HEK293 (cell line): Measurements from ENCODE around the gene MAP2K6.

ENCODE experiments used
- CTCF ChIA-PET: fragments of 350-600 bp; formaldehyde crosslinking; extraction: SDS; loops from one replicate; lab custom pipeline; 2021; ENCODE audit warnings: antibody characterized with exemption; lab: Yijun Ruan, JAX
- POLR2A ChIA-PET: fragments of 300-600 bp; formaldehyde crosslinking; extraction: SDS; loops from one replicate; lab custom pipeline; 2020; ENCODE audit warnings: antibody characterized with exemption, inconsistent platforms; lab: Yijun Ruan, JAX
- H3K27ac ChIP-seq: fragments of 200-500 bp; sonication (Bioruptor generic); 2 replicates; pipeline ENCODE4 v1.5.1; 2014; ENCODE audit warnings: low read depth, low read length, control low read depth, inconsistent platforms; ENCODE audit errors: extremely low read depth
- H3K36me3 ChIP-seq, 2 experiments: fragments of 200-500 bp in 1 of 2; sonication (Bioruptor generic) in 1 of 2; 1 replicate in 1 of 2; 2 replicates in 1 of 2; pipeline ENCODE4 v1.5.1; 2014 to 2017; ENCODE audit warnings: inconsistent platforms in 2 of 2, low read length in 2 of 2; ENCODE audit not compliant: control insufficient read depth in 2 of 2, insufficient read depth in 1 of 2
- H3K4me1 ChIP-seq: fragments of 200-500 bp; sonication (Bioruptor generic); 2 replicates; pipeline ENCODE4 v1.5.1; 2014; ENCODE audit warnings: mild to moderate bottlenecking, low read length, inconsistent platforms; ENCODE audit not compliant: control insufficient read depth, insufficient read depth
- H3K4me3 ChIP-seq: 2 replicates; pipeline ENCODE4 v1.5.1; 2011; ENCODE audit warnings: low read depth, mild to moderate bottlenecking, control low read depth, low read length, moderate library complexity
- H3K9me3 ChIP-seq: fragments of 200-500 bp; sonication (Bioruptor generic); 2 replicates; pipeline ENCODE4 v1.5.1; 2014; ENCODE audit warnings: low read depth, low read length, inconsistent platforms; ENCODE audit not compliant: control insufficient read depth, insufficient read depth
- BCL11B ChIP-seq: fragments of 450-650 bp; formaldehyde crosslinking; IDR thresholded peaks from 2 replicates; pipeline ENCODE4 v1.5.1; 2016; ENCODE audit warnings: low read depth, missing biosample characterization, missing genetic modification characterization
- EGR2 ChIP-seq: fragments of 450-650 bp; formaldehyde crosslinking; IDR thresholded peaks from 2 replicates; pipeline ENCODE4 v1.5.1; 2016; ENCODE audit warnings: low read depth, missing biosample characterization, missing genetic modification characterization
- KLF7 ChIP-seq: fragments of 450-650 bp; formaldehyde crosslinking; IDR thresholded peaks from 2 replicates; pipeline ENCODE4 v1.5.1; 2016; ENCODE audit warnings: missing biosample characterization, missing genetic modification characterization, borderline replicate concordance
- OSR2 ChIP-seq: fragments of 450-650 bp; formaldehyde crosslinking; IDR thresholded peaks from 2 replicates; pipeline ENCODE4 v1.5.1; 2016; ENCODE audit warnings: missing biosample characterization, missing genetic modification characterization
- ZBTB1 ChIP-seq: fragments of 450-650 bp; formaldehyde crosslinking; IDR thresholded peaks from 2 replicates; pipeline ENCODE4 v1.5.1; 2016; ENCODE audit warnings: missing biosample characterization, missing genetic modification characterization
- ZBTB11 ChIP-seq: fragments of 450-650 bp; formaldehyde crosslinking; conservative IDR thresholded peaks from 2 replicates; pipeline ENCODE4 v1.5.1; 2016; ENCODE audit warnings: low read depth, missing biosample characterization, missing genetic modification characterization
- ZBTB17 ChIP-seq: fragments of 450-650 bp; formaldehyde crosslinking; IDR thresholded peaks from 2 replicates; pipeline ENCODE4 v1.5.1; 2016; ENCODE audit warnings: missing biosample characterization, missing genetic modification characterization
- ZNF132 ChIP-seq: fragments of 450-650 bp; formaldehyde crosslinking; IDR thresholded peaks from 2 replicates; pipeline ENCODE4 v1.5.1; 2017; ENCODE audit warnings: missing biosample characterization, missing genetic modification characterization, borderline replicate concordance
- ZNF214 ChIP-seq: fragments of 450-650 bp; formaldehyde crosslinking; IDR thresholded peaks from 2 replicates; pipeline ENCODE4 v1.5.1; 2017; ENCODE audit warnings: missing biosample characterization, mild to moderate bottlenecking, missing genetic modification characterization, borderline replicate concordance
- ZNF571 ChIP-seq: fragments of 450-650 bp; formaldehyde crosslinking; IDR thresholded peaks from 2 replicates; pipeline ENCODE4 v1.5.0; 2017; ENCODE audit warnings: missing biosample characterization, missing genetic modification characterization
- ZNF654 ChIP-seq: fragments of 450-650 bp; formaldehyde crosslinking; IDR thresholded peaks from 2 replicates; pipeline ENCODE4 v1.5.1; 2016; ENCODE audit warnings: low read depth, missing biosample characterization, missing genetic modification characterization
- ZNF747 ChIP-seq: fragments of 450-650 bp; formaldehyde crosslinking; IDR thresholded peaks from 2 replicates; pipeline ENCODE4 v1.5.1; 2016; ENCODE audit warnings: missing biosample characterization, missing genetic modification characterization
- ZNF830 ChIP-seq: fragments of 450-650 bp; IDR thresholded peaks from 2 replicates; pipeline ENCODE4 v1.5.0; 2018; ENCODE audit warnings: missing biosample characterization, missing genetic modification characterization, low read depth, mild to moderate bottlenecking, moderate library complexity
- TF ChIP-seq, protein P1 (sequence below): fragments of 450-650 bp; formaldehyde crosslinking; IDR thresholded peaks from 2 replicates; pipeline ENCODE4 v1.5.1; 2016; ENCODE audit warnings: missing biosample characterization, missing genetic modification characterization, borderline replicate concordance
- TF ChIP-seq, protein P2 (sequence below): sonication (generic); formaldehyde crosslinking; IDR thresholded peaks from 2 replicates; pipeline ENCODE4 v1.8.1; 2022; ENCODE audit warnings: mild to moderate bottlenecking, moderate library complexity, missing genetic modification reagents
- TF ChIP-seq, protein P3 (sequence below): fragments of 450-650 bp; formaldehyde crosslinking; IDR thresholded peaks from 2 replicates; pipeline ENCODE4 v1.5.1; 2016; ENCODE audit warnings: missing biosample characterization, missing genetic modification characterization
- TF ChIP-seq, protein P4 (sequence below): fragments of 450-650 bp; formaldehyde crosslinking; IDR thresholded peaks from 2 replicates; pipeline ENCODE4 v1.5.1; 2016; ENCODE audit warnings: missing biosample characterization, missing genetic modification characterization
- TF ChIP-seq, protein P5 (sequence below): fragments of 450-650 bp; formaldehyde crosslinking; IDR thresholded peaks from 2 replicates; pipeline ENCODE4 v1.5.1; 2016; ENCODE audit warnings: missing biosample characterization, missing genetic modification characterization

MAP2K6 gene

GRCh38 chr17:69506489-69506888 lies 92.0 kb downstream of the MAP2K6 start (continued):
- TF ChIP-seq, protein P1, sequence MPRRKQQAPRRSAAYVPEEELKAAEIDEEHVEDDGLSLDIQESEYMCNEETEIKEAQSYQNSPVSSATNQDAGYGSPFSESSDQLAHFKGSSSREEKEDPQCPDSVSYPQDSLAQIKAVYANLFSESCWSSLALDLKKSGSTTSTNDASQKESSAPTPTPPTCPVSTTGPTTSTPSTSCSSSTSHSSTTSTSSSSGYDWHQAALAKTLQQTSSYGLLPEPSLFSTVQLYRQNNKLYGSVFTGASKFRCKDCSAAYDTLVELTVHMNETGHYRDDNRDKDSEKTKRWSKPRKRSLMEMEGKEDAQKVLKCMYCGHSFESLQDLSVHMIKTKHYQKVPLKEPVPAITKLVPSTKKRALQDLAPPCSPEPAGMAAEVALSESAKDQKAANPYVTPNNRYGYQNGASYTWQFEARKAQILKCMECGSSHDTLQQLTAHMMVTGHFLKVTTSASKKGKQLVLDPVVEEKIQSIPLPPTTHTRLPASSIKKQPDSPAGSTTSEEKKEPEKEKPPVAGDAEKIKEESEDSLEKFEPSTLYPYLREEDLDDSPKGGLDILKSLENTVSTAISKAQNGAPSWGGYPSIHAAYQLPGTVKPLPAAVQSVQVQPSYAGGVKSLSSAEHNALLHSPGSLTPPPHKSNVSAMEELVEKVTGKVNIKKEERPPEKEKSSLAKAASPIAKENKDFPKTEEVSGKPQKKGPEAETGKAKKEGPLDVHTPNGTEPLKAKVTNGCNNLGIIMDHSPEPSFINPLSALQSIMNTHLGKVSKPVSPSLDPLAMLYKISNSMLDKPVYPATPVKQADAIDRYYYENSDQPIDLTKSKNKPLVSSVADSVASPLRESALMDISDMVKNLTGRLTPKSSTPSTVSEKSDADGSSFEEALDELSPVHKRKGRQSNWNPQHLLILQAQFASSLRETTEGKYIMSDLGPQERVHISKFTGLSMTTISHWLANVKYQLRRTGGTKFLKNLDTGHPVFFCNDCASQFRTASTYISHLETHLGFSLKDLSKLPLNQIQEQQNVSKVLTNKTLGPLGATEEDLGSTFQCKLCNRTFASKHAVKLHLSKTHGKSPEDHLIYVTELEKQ (tag by site-specific recombination): no peak
- TF ChIP-seq, protein P2, sequence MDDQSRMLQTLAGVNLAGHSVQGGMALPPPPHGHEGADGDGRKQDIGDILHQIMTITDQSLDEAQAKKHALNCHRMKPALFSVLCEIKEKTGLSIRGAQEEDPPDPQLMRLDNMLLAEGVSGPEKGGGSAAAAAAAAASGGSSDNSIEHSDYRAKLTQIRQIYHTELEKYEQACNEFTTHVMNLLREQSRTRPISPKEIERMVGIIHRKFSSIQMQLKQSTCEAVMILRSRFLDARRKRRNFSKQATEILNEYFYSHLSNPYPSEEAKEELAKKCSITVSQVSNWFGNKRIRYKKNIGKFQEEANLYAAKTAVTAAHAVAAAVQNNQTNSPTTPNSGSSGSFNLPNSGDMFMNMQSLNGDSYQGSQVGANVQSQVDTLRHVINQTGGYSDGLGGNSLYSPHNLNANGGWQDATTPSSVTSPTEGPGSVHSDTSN (CRISPR knock-in tag): no peak

DNA sequence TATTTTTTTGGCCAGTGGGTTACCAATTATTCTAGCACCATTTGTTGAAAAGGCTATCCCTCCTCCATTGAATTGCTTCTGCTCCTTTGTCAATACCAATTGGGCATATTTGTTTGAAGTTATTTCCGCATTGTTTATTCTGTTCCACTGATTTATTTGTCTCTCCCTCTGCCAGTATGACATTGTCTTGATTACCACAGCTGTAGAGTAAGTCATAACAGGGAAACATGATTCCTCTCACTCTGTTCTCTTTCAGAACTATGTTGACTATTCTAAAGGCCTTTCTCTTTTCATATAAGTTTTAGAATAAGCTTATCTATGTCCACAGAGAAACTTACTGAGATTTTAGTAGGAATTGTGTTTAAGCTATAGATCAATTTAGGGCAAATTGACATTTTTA lies 94.3 kb downstream of the MAP2K6 start:
- no peak overlapping the region for H3K4me3 ChIP-seq
- H3K9me3 ChIP-seq: no peaks in the 10 kb centered on the region
- no peak overlapping the region for H3K27ac ChIP-seq
- ChIA-PET POLR2A (no interaction called here), CTCF (interaction anchor here (0.6 to 0.8 kb wide), 3 partner anchors 16 to 1065 kb away, joined by 3 to 4 read pairs (median 3); no protein-coding TSS in a partner anchor)
- no peaks in the 10 kb centered on the region for H3K4me1 ChIP-seq
- H3K36me3 ChIP-seq: no peaks in the 10 kb centered on the region
- no peak for TF ChIP-seq ZNF571
- no peak for TF ChIP-seq ZBTB1 (tag by site-specific recombination)
- TF ChIP-seq BCL11B (tag by site-specific recombination): no peak
- no peak for TF ChIP-seq ZNF747 (tag by site-specific recombination)
- no peak for TF ChIP-seq ZNF214 (tag by site-specific recombination)
- no peak for TF ChIP-seq ZNF132 (tag by site-specific recombination)
- TF ChIP-seq ZNF654: no peak
- TF ChIP-seq KLF7 (tag by site-specific recombination): no peak
- TF ChIP-seq OSR2: no peak
- TF ChIP-seq EGR2 (tag by site-specific recombination): no peak
- TF ChIP-seq ZBTB17 (tag by site-specific recombination): no peak
- TF ChIP-seq, protein P3, sequence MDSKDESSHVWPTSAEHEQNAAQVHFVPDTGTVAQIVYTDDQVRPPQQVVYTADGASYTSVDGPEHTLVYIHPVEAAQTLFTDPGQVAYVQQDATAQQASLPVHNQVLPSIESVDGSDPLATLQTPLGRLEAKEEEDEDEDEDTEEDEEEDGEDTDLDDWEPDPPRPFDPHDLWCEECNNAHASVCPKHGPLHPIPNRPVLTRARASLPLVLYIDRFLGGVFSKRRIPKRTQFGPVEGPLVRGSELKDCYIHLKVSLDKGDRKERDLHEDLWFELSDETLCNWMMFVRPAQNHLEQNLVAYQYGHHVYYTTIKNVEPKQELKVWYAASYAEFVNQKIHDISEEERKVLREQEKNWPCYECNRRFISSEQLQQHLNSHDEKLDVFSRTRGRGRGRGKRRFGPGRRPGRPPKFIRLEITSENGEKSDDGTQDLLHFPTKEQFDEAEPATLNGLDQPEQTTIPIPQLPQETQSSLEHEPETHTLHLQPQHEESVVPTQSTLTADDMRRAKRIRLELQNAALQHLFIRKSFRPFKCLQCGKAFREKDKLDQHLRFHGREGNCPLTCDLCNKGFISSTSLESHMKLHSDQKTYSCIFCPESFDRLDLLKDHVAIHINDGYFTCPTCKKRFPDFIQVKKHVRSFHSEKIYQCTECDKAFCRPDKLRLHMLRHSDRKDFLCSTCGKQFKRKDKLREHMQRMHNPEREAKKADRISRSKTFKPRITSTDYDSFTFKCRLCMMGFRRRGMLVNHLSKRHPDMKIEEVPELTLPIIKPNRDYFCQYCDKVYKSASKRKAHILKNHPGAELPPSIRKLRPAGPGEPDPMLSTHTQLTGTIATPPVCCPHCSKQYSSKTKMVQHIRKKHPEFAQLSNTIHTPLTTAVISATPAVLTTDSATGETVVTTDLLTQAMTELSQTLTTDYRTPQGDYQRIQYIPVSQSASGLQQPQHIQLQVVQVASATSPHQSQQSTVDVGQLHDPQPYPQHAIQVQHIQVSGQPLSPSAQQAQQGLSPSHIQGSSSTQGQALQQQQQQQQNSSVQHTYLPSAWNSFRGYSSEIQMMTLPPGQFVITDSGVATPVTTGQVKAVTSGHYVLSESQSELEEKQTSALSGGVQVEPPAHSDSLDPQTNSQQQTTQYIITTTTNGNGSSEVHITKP (tag by site-specific recombination): no peak
- no peak for TF ChIP-seq ZNF830 (tag by site-specific recombination)
- no peak for TF ChIP-seq ZBTB11 (tag by site-specific recombination)
- TF ChIP-seq, protein P4, sequence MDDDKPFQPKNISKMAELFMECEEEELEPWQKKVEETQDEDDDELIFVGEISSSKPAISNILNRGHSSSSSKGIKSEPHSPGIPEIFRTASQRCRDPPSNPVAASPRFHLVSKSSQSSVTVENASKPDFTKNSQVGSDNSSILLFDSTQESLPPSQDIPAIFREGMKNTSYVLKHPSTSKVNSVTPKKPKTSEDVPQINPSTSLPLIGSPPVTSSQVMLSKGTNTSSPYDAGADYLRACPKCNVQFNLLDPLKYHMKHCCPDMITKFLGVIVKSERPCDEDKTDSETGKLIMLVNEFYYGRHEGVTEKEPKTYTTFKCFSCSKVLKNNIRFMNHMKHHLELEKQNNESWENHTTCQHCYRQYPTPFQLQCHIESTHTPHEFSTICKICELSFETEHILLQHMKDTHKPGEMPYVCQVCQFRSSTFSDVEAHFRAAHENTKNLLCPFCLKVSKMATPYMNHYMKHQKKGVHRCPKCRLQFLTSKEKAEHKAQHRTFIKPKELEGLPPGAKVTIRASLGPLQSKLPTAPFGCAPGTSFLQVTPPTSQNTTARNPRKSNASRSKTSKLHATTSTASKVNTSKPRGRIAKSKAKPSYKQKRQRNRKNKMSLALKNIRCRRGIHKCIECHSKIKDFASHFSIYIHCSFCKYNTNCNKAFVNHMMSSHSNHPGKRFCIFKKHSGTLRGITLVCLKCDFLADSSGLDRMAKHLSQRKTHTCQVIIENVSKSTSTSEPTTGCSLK (tag by site-specific recombination): no peak
- TF ChIP-seq, protein P5, sequence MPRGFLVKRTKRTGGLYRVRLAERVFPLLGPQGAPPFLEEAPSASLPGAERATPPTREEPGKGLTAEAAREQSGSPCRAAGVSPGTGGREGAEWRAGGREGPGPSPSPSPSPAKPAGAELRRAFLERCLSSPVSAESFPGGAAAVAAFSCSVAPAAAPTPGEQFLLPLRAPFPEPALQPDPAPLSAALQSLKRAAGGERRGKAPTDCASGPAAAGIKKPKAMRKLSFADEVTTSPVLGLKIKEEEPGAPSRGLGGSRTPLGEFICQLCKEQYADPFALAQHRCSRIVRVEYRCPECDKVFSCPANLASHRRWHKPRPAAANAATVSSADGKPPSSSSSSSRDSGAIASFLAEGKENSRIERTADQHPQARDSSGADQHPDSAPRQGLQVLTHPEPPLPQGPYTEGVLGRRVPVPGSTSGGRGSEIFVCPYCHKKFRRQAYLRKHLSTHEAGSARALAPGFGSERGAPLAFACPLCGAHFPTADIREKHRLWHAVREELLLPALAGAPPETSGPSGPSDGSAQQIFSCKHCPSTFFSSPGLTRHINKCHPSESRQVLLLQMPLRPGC (tag by site-specific recombination): no peak
